ENCODE measurements around the gene SRSF10. TPM values are rescaled to one million over a fixed set of nuclear protein-coding genes. Genes with fewer than 3 reads are reported as not detected.

The SRSF10 gene
- total RNA-seq, 3 donors from 2014 or later = 85.8 to 98.0 (median 94.0) TPM

GRCh38 chr1:23928789-23929188, 51.3 kb downstream of the SRSF10 start:
- DNase-seq = no peak
- no peak for ATAC-seq
- H3K9me3 ChIP-seq = no peaks in the 10 kb centered on the region
- H3K36me3 ChIP-seq (ENCODE audit: low read depth) = no peaks in the 10 kb centered on the region
- intact Hi-C loops (cut with DNase I, micrococcal nuclease) = no loop called here
- no peak overlapping the region for H3K4me3 ChIP-seq
- TF ChIP-seq CTCF (IDR thresholded peaks at IDR 0.05) = no peak
- H3K4me1 ChIP-seq (ENCODE audit: low read depth) = no peaks in the 10 kb centered on the region

GRCh38 chr1:23927097-23927496, 53.0 kb downstream of the SRSF10 start:
- peaks cover 6% of the 10 kb centered on the region for H3K4me1 ChIP-seq (ENCODE audit: low read depth)

GRCh38 chr1:23925279-23925678, 54.8 kb downstream of the SRSF10 start:
- Histone ChIP-seq H3K4me3 (no peak overlapping the region), H3K4me1 (ENCODE audit: low read depth) (peaks cover 16% of the 10 kb centered on the region), H3K9me3 (no peaks in the 10 kb centered on the region), H3K36me3 (ENCODE audit: low read depth) (no peaks in the 10 kb centered on the region)
- DNase-seq (no peak), ATAC-seq (no peak)
- intact Hi-C loops (cut with DNase I, micrococcal nuclease) = no loop called here
- no peak for TF ChIP-seq CTCF (IDR thresholded peaks at IDR 0.05)

More at GRCh38 chr1:23927097-23927496, 53.0 kb downstream of the SRSF10 start:
- H3K36me3 ChIP-seq (ENCODE audit: low read depth) = no peaks in the 10 kb centered on the region
- intact Hi-C loops (cut with DNase I, micrococcal nuclease) = no loop called here
- no peak for ATAC-seq
- no peaks in the 10 kb centered on the region for H3K9me3 ChIP-seq
- no peak overlapping the region for H3K4me3 ChIP-seq
- TF ChIP-seq CTCF (IDR thresholded peaks at IDR 0.05) = no peak
- DNase-seq = no peak

DNA sequence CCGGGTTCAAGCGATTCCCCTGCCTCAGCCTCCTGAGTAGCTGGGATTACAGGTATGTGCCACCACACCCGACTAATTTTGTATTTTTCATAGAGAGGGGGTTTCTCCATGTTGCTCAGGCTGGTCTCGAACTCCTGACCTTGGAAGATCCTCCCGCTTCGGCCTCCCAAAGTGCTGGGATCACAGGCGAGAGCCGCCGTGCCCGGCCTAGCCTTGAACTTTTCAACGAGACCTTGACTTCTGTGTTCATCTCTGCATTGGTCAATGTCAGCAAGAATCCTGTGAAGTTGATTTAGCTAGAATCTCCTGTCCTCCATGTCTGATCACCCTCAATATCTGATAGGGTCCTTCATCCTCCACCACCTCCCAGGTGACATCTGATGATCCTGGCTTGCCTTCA, 55.5 kb downstream of the SRSF10 start:
- TF ChIP-seq CTCF (IDR thresholded peaks at IDR 0.05) = no peak
- ATAC-seq = no peak
- Histone ChIP-seq H3K36me3 (ENCODE audit: low read depth) (no peaks in the 10 kb centered on the region), H3K4me3 (no peak overlapping the region), H3K4me1 (ENCODE audit: low read depth) (peaks cover 22% of the 10 kb centered on the region), H3K9me3 (no peaks in the 10 kb centered on the region)
- intact Hi-C loops (cut with DNase I, micrococcal nuclease) = no loop called here
- no peak for DNase-seq

- no peak for TF ChIP-seq CTCF (IDR thresholded peaks at IDR 0.05)
- ATAC-seq (no peak), DNase-seq (no peak)
- H3K4me3 ChIP-seq = no peak overlapping the region
- H3K4me1 ChIP-seq (ENCODE audit: low read depth) = peaks cover 25% of the 10 kb centered on the region
- no peaks in the 10 kb centered on the region for H3K36me3 ChIP-seq (ENCODE audit: low read depth)
- intact Hi-C loops (cut with DNase I, micrococcal nuclease) = no loop called here
- no peaks in the 10 kb centered on the region for H3K9me3 ChIP-seq
Measured at GRCh38 chr1:23923592-23924499, 56.3 kb downstream of the SRSF10 start.
